Stomach (tissue), 9 donors: ENCODE measurements around the gene KYNU. TPM values are rescaled to one million over a fixed set of nuclear protein-coding genes. Genes with fewer than 3 reads are reported as not detected.

Experiments used
- DNase-seq, 2 donors: peaks; one replicate each; pipeline versions ENCODE4 v3.0.0 to v3.0.0-alpha.2; 2013 to 2019
- H3K27ac ChIP-seq, 5 donors: fragments of 200-600 bp in 4 of 5; sonication (generic) in 4 of 5; one replicate each; pipeline ENCODE4 v1.5.1; 2013 to 2019; ENCODE audit warnings: mild to moderate bottlenecking in 1 of 5, moderate library complexity in 1 of 5
- H3K27me3 ChIP-seq, 3 donors: fragments of 200-600 bp; sonication (generic); one replicate each; pipeline ENCODE4 v1.5.1; 2017 to 2019; ENCODE audit warnings: mixed run types in 1 of 3
- H3K36me3 ChIP-seq, 4 donors: fragments of 200-600 bp; sonication (generic); 1 replicate in 3 of 4; 2 replicates in 1 of 4; pipeline ENCODE4 v1.5.1; 2016 to 2019
- H3K4me1 ChIP-seq, 4 donors: fragments of 200-600 bp; sonication (generic); one replicate each; pipeline ENCODE4 v1.5.1; 2016 to 2019
- H3K4me3 ChIP-seq, 4 donors: fragments of 200-600 bp; sonication (generic) in 3 of 4; one replicate each; pipeline ENCODE4 v1.5.1; 2016 to 2019; ENCODE audit warnings: mild to moderate bottlenecking in 1 of 4
- H3K9me3 ChIP-seq, 4 donors: fragments of 200-600 bp; sonication (generic); one replicate each; pipeline ENCODE4 v1.5.1; 2016 to 2019
- CTCF ChIP-seq, 7 experiments: fragments of 450-650 bp in 4 of 7; fragments of 200-600 bp in 3 of 7; sonication (generic) in 3 of 7; IDR thresholded peaks; one replicate each; pipeline ENCODE4 v1.5.1; 2016 to 2019; ENCODE audit warnings: antibody characterized with exemption in 7 of 7, control low read depth in 2 of 7, mild to moderate bottlenecking in 1 of 7
- EP300 ChIP-seq: sonication (generic); formaldehyde crosslinking; IDR thresholded peaks from one replicate; pipeline ENCODE4 v1.6.1; 2017; ENCODE audit warnings: antibody characterized with exemption
- POLR2A ChIP-seq, 4 donors: fragments of 450-650 bp; IDR thresholded peaks; one replicate each; pipeline ENCODE4 v1.6.1; 2016; ENCODE audit warnings: antibody characterized with exemption in 4 of 4, control low read depth in 2 of 4, mild to moderate bottlenecking in 1 of 4, moderate library complexity in 1 of 4
- POLR2AphosphoS5 ChIP-seq, 3 donors: sonication (generic); formaldehyde crosslinking; IDR thresholded peaks; one replicate each; pipeline ENCODE4 v1.6.1; 2016; ENCODE audit warnings: antibody characterized with exemption in 3 of 3
- WGBS, 5 donors: extraction: QIAGEN DNeasy Blood & Tissue Kit in 3 of 5; methylation state at CpG; one replicate each; pipeline versions ENCODE4 v1.1.5 to v1.1.7; 2013 to 2018; 5-methylcytosine and 5-hydroxymethylcytosine counted together
- intact Hi-C: fragments of 100-400 bp; cut with DNase I; formaldehyde crosslinking; loops from one replicate; pipeline ENCODE4 v1.15.1; 2023; ENCODE audit warnings: low total_unique reads
- polyA plus RNA-seq, 3 donors: library from polyadenylated mRNA; stranded (reverse); fragments of 200-250 nt; gene quantifications; one replicate each; pipeline ENCODE4 v1.2.3, GENCODE V29; 2013
- total RNA-seq, 5 donors: library from RNA; depleted of rRNA; stranded (reverse); fragments of >200 nt; gene quantifications; one replicate each; pipeline versions ENCODE4 v1.1.0 to v1.2.3, GENCODE V29; 2014 to 2016
- donor health status: healthy with polysubstance abuse.
- donor health status: Bipolar disorder and iron deficiency.
- donor health status: healthy.

The KYNU gene
- total and polyA plus RNA-seq, 8 donors, result 2.1 to 39.4 (median 3.9) TPM; not detected in 1

- Histone ChIP-seq H3K27me3 (no peaks in the 10 kb centered on the region), H3K36me3 (no peaks in the 10 kb centered on the region), H3K9me3 (no peaks in the 10 kb centered on the region), H3K27ac (no peak overlapping the region), H3K4me3 (no peak overlapping the region), H3K4me1 (no peaks in the 10 kb centered on the region)
- DNase-seq, result no peak
- 58 to 70% (median 63%) methylated on average over 3 of the region's 3 CpGs for WGBS, 5 donors
- intact Hi-C loops, result no loop called here
- no peak for TF ChIP-seq CTCF (IDR thresholded peaks at IDR 0.05)
- no peak for TF ChIP-seq POLR2AphosphoS5 (IDR thresholded peaks at IDR 0.05)
- TF ChIP-seq EP300, result no peak
- TF ChIP-seq POLR2A (IDR thresholded peaks at IDR 0.05), result no peak
These were observed 113.8 kb downstream of the KYNU start for GRCh38 chr2:142991295-142991694.

GRCh38 chr2:142992840-142993239 is 115.4 kb downstream of the KYNU start:
- 68 to 73% (median 69%) methylated on average over 4 of the region's 4 CpGs for WGBS, 5 donors
- no peak overlapping the region for H3K27ac ChIP-seq
- TF ChIP-seq POLR2A (IDR thresholded peaks at IDR 0.05) (no peak), EP300 (no peak), POLR2AphosphoS5 (IDR thresholded peaks at IDR 0.05) (no peak), CTCF (IDR thresholded peaks at IDR 0.05) (no peak)
- intact Hi-C loops, result no loop called here
- no peaks in the 10 kb centered on the region for H3K27me3 ChIP-seq
- no peak for DNase-seq
- H3K36me3 ChIP-seq, result no peaks in the 10 kb centered on the region
- no peaks in the 10 kb centered on the region for H3K9me3 ChIP-seq
- no peaks in the 10 kb centered on the region for H3K4me1 ChIP-seq
- no peak overlapping the region for H3K4me3 ChIP-seq

GRCh38 chr2:142993771-142994170 is 116.3 kb downstream of the KYNU start:
- no peaks in the 10 kb centered on the region for H3K27me3 ChIP-seq
- no peaks in the 10 kb centered on the region for H3K4me1 ChIP-seq
- no peak overlapping the region for H3K27ac ChIP-seq
- 59 to 75% (median 71%) methylated on average over 2 of the region's 2 CpGs for WGBS, 5 donors
- H3K4me3 ChIP-seq, result no peak overlapping the region
- no peak for DNase-seq
- H3K9me3 ChIP-seq, result no peaks in the 10 kb centered on the region
- no peak for TF ChIP-seq EP300
- no peak for TF ChIP-seq POLR2AphosphoS5 (IDR thresholded peaks at IDR 0.05)
- no peak for TF ChIP-seq CTCF (IDR thresholded peaks at IDR 0.05)
- TF ChIP-seq POLR2A (IDR thresholded peaks at IDR 0.05), result no peak
- H3K36me3 ChIP-seq, result no peaks in the 10 kb centered on the region
- intact Hi-C loops, result no loop called here

- no peak for DNase-seq
- WGBS, 5 donors, result 85 to 90% (median 86%) methylated on average over 2 of the region's 2 CpGs
- no peak overlapping the region for H3K27ac ChIP-seq
- H3K27me3 ChIP-seq, result no peaks in the 10 kb centered on the region
- no peaks in the 10 kb centered on the region for H3K9me3 ChIP-seq
- H3K4me3 ChIP-seq, result no peak overlapping the region
- H3K36me3 ChIP-seq, result no peaks in the 10 kb centered on the region
- H3K4me1 ChIP-seq, result no peaks in the 10 kb centered on the region
- intact Hi-C loops, result no loop called here
- TF ChIP-seq POLR2A (IDR thresholded peaks at IDR 0.05) (no peak), CTCF (IDR thresholded peaks at IDR 0.05) (no peak), EP300 (no peak), POLR2AphosphoS5 (IDR thresholded peaks at IDR 0.05) (no peak)
These were observed 117.2 kb downstream of the KYNU start for GRCh38 chr2:142994665-142995064.
